Natural killer cell (primary cell): ENCODE measurements around the gene KIF5C. TPM values are rescaled to one million over a fixed set of nuclear protein-coding genes. Genes with fewer than 3 reads are reported as not detected.

Experiments used
- ATAC-seq, 3 donors: fragments of 150-1000 bp in 2 of 3; fragments of 200-7000 bp in 1 of 3; cut with Tn5 transposase; 1 replicate in 1 of 3; 2 replicates in 2 of 3; pipeline ENCODE4 v1.10.0; 2021; ENCODE audit warnings: mild to moderate bottlenecking in 2 of 3, moderate library complexity in 2 of 3
- DNase-seq, 2 donors: peaks; one replicate each; pipeline versions ENCODE4 v3.0.0 to v3.0.0-alpha.2; 2013 to 2021; ENCODE audit warnings: mixed read lengths in 1 of 2
- H3K27ac ChIP-seq: one replicate; pipeline ENCODE4 v1.5.1; 2013; ENCODE audit warnings: mild to moderate bottlenecking, low read length
- H3K27me3 ChIP-seq: one replicate; pipeline ENCODE4 v1.6.1; 2013; ENCODE audit warnings: low read length; ENCODE audit not compliant: control insufficient read depth, insufficient read depth
- H3K36me3 ChIP-seq: one replicate; pipeline ENCODE4 v1.6.1; 2013; ENCODE audit warnings: low read length; ENCODE audit not compliant: control insufficient read depth, insufficient read depth
- H3K4me1 ChIP-seq: one replicate; pipeline ENCODE4 v1.6.1; 2013; ENCODE audit warnings: low read length; ENCODE audit not compliant: control insufficient read depth, insufficient read depth
- H3K4me3 ChIP-seq: one replicate; pipeline ENCODE4 v1.5.1; 2013; ENCODE audit warnings: low read length
- H3K9me3 ChIP-seq: one replicate; pipeline ENCODE4 v1.6.1; 2013; ENCODE audit warnings: low read length; ENCODE audit not compliant: control insufficient read depth, insufficient read depth
- H3K27ac Mint-ChIP-seq, 2 donors: one replicate each; pipeline ENCODE4 v1.8.0; 2022; ENCODE audit warnings: mild to moderate bottlenecking in 2 of 2, mixed read lengths in 2 of 2, moderate library complexity in 1 of 2
- H3K27me3 Mint-ChIP-seq, 2 donors: one replicate each; pipeline ENCODE4 v1.8.0; 2022; ENCODE audit warnings: low read depth in 2 of 2, mixed read lengths in 2 of 2
- H3K36me3 Mint-ChIP-seq: one replicate; pipeline ENCODE4 v1.8.0; 2022; ENCODE audit warnings: mixed read lengths
- H3K4me1 Mint-ChIP-seq, 2 donors: one replicate each; pipeline ENCODE4 v1.8.0; 2022; ENCODE audit warnings: mixed read lengths in 2 of 2
- H3K4me3 Mint-ChIP-seq: one replicate; pipeline ENCODE4 v1.8.0; 2022; ENCODE audit warnings: mild to moderate bottlenecking, moderate library complexity, mixed read lengths
- H3K9me3 Mint-ChIP-seq, 2 donors: one replicate each; pipeline ENCODE4 v1.8.0; 2022; ENCODE audit warnings: mixed read lengths in 2 of 2
- WGBS: methylation state at CpG from one replicate; pipeline ENCODE4 v1.1.7; 2013; ENCODE audit warnings: missing lambda C conversion rate; ENCODE audit not compliant: insufficient coverage; 5-methylcytosine and 5-hydroxymethylcytosine counted together
- intact Hi-C: fragments of 100-400 bp; cut with micrococcal nuclease; formaldehyde crosslinking; loops from one replicate; pipeline ENCODE4 v1.14.2; 2022
- total RNA-seq, 4 donors: library from RNA; stranded (reverse); fragments of 120-200 nt in 1 of 4; gene quantifications; one replicate each; pipeline versions ENCODE4 v1.2.3 to v1.2.4, GENCODE V29; 2013 to 2022
- TF ChIP-seq, protein P1 (sequence below): fragments of 200-600 bp; IDR thresholded peaks from one replicate; pipeline ENCODE4 v1.8.0; 2022; ENCODE audit warnings: antibody characterized with exemption

Gene KIF5C
- total RNA-seq, 3 donors from 2014 or later (not counting 1 experiment from before 2014, with no cell fraction given) = 0.42 to 2.7 (median 1.8) TPM

DNA sequence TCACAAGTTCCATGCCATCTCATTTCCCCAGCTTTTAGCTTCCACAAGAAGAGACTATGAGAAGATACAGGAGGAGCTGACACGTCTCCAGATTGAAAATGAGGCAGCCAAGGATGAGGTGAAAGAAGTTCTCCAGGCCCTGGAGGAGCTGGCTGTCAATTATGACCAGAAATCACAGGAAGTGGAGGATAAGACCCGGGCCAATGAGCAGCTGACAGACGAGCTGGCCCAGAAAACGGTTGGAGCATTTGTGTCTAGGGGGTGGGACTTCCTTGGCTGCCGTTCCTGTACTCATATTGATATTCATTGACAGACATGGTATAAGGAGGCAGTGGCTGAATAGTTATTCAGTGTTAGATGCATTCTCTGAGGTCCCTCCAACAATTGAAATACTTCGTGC, 106.3 kb downstream of the KIF5C start:
- no peaks in the 10 kb centered on the region for H3K27me3 ChIP-seq
- no peak for ATAC-seq
- H3K27ac ChIP-seq = no peak overlapping the region
- Mint-ChIP-seq H3K27ac (no peak overlapping the region), H3K9me3 (no peaks in the 10 kb centered on the region), H3K4me3 (no peak overlapping the region), H3K4me1 (no peaks in the 10 kb centered on the region), H3K36me3 (no peaks in the 10 kb centered on the region), H3K27me3 (no peaks in the 10 kb centered on the region)
- no peak overlapping the region for H3K4me3 ChIP-seq
- H3K4me1 ChIP-seq = no peaks in the 10 kb centered on the region
- TF ChIP-seq, protein P1, sequence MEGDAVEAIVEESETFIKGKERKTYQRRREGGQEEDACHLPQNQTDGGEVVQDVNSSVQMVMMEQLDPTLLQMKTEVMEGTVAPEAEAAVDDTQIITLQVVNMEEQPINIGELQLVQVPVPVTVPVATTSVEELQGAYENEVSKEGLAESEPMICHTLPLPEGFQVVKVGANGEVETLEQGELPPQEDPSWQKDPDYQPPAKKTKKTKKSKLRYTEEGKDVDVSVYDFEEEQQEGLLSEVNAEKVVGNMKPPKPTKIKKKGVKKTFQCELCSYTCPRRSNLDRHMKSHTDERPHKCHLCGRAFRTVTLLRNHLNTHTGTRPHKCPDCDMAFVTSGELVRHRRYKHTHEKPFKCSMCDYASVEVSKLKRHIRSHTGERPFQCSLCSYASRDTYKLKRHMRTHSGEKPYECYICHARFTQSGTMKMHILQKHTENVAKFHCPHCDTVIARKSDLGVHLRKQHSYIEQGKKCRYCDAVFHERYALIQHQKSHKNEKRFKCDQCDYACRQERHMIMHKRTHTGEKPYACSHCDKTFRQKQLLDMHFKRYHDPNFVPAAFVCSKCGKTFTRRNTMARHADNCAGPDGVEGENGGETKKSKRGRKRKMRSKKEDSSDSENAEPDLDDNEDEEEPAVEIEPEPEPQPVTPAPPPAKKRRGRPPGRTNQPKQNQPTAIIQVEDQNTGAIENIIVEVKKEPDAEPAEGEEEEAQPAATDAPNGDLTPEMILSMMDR = no peak
- no peak for DNase-seq
- H3K36me3 ChIP-seq = no peaks in the 10 kb centered on the region
- intact Hi-C loops = no loop called here
- no peaks in the 10 kb centered on the region for H3K9me3 ChIP-seq
- WGBS = 89% methylated on average over 6 of the region's 6 CpGs

DNA sequence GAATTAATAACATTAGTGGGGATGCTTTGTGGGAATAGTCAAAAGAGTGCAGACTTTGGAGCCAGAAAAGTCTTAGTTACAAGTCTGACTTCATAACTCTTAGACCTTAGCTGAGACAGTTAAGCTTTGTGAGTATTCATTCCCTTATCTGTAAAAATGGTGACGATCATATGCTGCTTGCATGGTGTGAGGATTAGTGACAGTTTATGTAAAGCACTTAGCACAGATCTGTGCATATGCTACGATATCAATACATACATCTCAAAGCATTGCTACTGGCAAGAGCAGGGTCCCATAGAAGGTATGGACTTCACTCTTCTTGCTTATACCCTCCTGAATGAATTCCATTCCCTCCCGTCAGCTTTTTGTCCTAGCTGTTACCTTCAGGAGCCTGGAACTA, 106.8 kb downstream of the KIF5C start:
- Histone ChIP-seq H3K4me1 (no peaks in the 10 kb centered on the region), H3K27me3 (no peaks in the 10 kb centered on the region), H3K36me3 (no peaks in the 10 kb centered on the region), H3K4me3 (no peak overlapping the region), H3K9me3 (no peaks in the 10 kb centered on the region), H3K27ac (no peak overlapping the region)
- WGBS = 98% methylated on average over 3 of the region's 3 CpGs
- no peak for DNase-seq
- H3K9me3 Mint-ChIP-seq = no peaks in the 10 kb centered on the region
- TF ChIP-seq, protein P1 = no peak
- no peaks in the 10 kb centered on the region for H3K4me1 Mint-ChIP-seq
- H3K36me3 Mint-ChIP-seq = no peaks in the 10 kb centered on the region
- no peak for ATAC-seq
- intact Hi-C loops = no loop called here
- no peaks in the 10 kb centered on the region for H3K27me3 Mint-ChIP-seq
- H3K4me3 Mint-ChIP-seq = no peak overlapping the region
- H3K27ac Mint-ChIP-seq = no peak overlapping the region

DNA sequence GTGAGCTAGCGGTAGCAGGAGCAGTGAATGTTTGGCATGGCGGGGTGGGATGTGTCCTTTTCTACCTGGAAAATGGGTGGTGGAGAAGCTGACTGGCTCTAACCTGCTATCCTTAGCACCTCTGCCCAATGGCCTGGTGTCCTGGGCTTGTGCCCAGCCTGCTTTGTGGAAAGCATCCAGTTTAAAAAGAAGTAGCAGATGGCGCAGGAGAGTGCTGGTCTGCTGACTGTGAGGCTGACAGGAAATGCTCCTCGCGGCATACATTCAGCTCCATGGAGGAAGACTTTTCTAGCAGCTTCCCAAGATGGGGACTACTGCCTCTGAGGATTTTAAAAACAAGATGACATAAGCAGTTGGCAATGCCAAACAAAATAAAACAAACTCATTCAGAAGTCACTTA, 107.3 kb downstream of the KIF5C start:
- intact Hi-C loops = no loop called here
- H3K9me3 ChIP-seq = no peaks in the 10 kb centered on the region
- H3K36me3 Mint-ChIP-seq = no peaks in the 10 kb centered on the region
- no peak overlapping the region for H3K4me3 Mint-ChIP-seq
- no peaks in the 10 kb centered on the region for H3K36me3 ChIP-seq
- ATAC-seq (no peak), DNase-seq (no peak)
- no peaks in the 10 kb centered on the region for H3K27me3 Mint-ChIP-seq
- TF ChIP-seq, protein P1 = no peak
- no peaks in the 10 kb centered on the region for H3K4me1 Mint-ChIP-seq
- no peaks in the 10 kb centered on the region for H3K27me3 ChIP-seq
- 99% methylated on average over 5 of the region's 5 CpGs for WGBS
- no peak overlapping the region for H3K27ac ChIP-seq
- no peaks in the 10 kb centered on the region for H3K4me1 ChIP-seq
- no peak overlapping the region for H3K27ac Mint-ChIP-seq
- no peak overlapping the region for H3K4me3 ChIP-seq
- H3K9me3 Mint-ChIP-seq = no peaks in the 10 kb centered on the region

DNA sequence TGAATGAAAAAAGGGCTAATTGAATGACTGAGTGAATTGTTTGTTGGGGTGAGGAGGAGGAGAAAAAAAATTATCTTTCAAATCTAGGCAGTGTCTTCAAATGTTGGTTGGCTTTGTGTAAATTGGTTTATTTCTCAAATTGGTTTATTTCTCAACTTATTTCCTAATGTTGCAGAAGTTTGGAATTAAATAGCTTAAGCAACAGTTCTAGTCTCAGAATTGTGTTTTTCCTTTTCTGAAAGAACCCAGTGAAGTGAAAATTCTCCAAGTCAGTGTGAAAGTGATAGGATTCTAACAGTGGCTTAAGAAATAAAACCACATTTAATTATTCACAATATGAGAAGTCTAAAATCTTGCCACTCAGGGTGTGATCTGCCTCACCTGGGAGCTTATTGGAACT, 108.9 kb downstream of the KIF5C start:
- H3K36me3 Mint-ChIP-seq = no peaks in the 10 kb centered on the region
- ATAC-seq = no peak

More for the DNA sequence above, 108.9 kb downstream of the KIF5C start:
- Mint-ChIP-seq H3K4me3 (no peak overlapping the region), H3K9me3 (no peaks in the 10 kb centered on the region), H3K4me1 (no peaks in the 10 kb centered on the region), H3K27ac (no peak overlapping the region), H3K27me3 (no peaks in the 10 kb centered on the region)
- H3K27me3 ChIP-seq = no peaks in the 10 kb centered on the region
- no peaks in the 10 kb centered on the region for H3K4me1 ChIP-seq
- intact Hi-C loops = no loop called here
- no peak overlapping the region for H3K27ac ChIP-seq
- TF ChIP-seq, protein P1 = no peak
- no peak for DNase-seq
- H3K9me3 ChIP-seq = no peaks in the 10 kb centered on the region
- H3K4me3 ChIP-seq = no peak overlapping the region
- no peaks in the 10 kb centered on the region for H3K36me3 ChIP-seq
